ENCODE measurements around the gene DCP2. TPM values are rescaled to one million over a fixed set of nuclear protein-coding genes. Genes with fewer than 3 reads are reported as not detected.

DCP2 gene
- polyA plus RNA-seq, 1 donor from 2014 or later, result 26.2 TPM

- Histone ChIP-seq H3K27ac (ENCODE audit: low read length) (no peak overlapping the region), H3K9ac (ENCODE audit: low read length) (no peak overlapping the region), H4K20me1 (ENCODE audit: insufficient read depth) (no peaks in the 10 kb centered on the region), H3K4me2 (ENCODE audit: low read length) (no peak overlapping the region), H3K9me3 (ENCODE audit: low read length) (no peaks in the 10 kb centered on the region), H2AFZ (ENCODE audit: low read depth, low read length) (no peak overlapping the region), H3K27me3 (ENCODE audit: insufficient read depth, low read depth, low read length) (no peaks in the 10 kb centered on the region), H3K4me3 (ENCODE audit: low read length) (no peak overlapping the region), H3F3A (ENCODE audit: insufficient read depth, low read length, poor library complexity, severe bottlenecking) (no peaks in the 10 kb centered on the region), H3K79me2 (replicated peaks; ENCODE audit: insufficient read depth, low read length) (no peaks in the 10 kb centered on the region), H3K9me2 (ENCODE audit: insufficient read depth, low read length) (no peaks in the 10 kb centered on the region), H3K36me3 (ENCODE audit: insufficient read depth, low read length) (no peaks in the 10 kb centered on the region)
- TF ChIP-seq SMC3 (conservative IDR thresholded peaks at IDR 0.05; ENCODE audit: poor library complexity) (no peak), EZH2 (IDR thresholded peaks at IDR 0.05; ENCODE audit: borderline replicate concordance, insufficient read depth, low read length, poor library complexity, severe bottlenecking) (no peak), RAD21 (conservative IDR thresholded peaks at IDR 0.05) (no peak), EP300 (conservative IDR thresholded peaks at IDR 0.05; ENCODE audit: poor library complexity, severe bottlenecking) (no peak), TAF1 (IDR thresholded peaks at IDR 0.05; ENCODE audit: low read depth) (no peak), POLR2AphosphoS5 (IDR thresholded peaks at IDR 0.05) (no peak), CTCF (IDR thresholded peaks at IDR 0.05; ENCODE audit: poor library complexity, severe bottlenecking) (no peak)
Measured at GRCh38 chr5:113047234-113047633, 70.6 kb downstream of the DCP2 start.

GRCh38 chr5:113047733-113048652, 71.4 kb downstream of the DCP2 start:
- H3K36me3 ChIP-seq (ENCODE audit: insufficient read depth, low read length), result no peaks in the 10 kb centered on the region
- no peak overlapping the region for H2AFZ ChIP-seq (ENCODE audit: low read depth, low read length)
- TF ChIP-seq EP300 (conservative IDR thresholded peaks at IDR 0.05; ENCODE audit: poor library complexity, severe bottlenecking) (no peak), SMC3 (conservative IDR thresholded peaks at IDR 0.05; ENCODE audit: poor library complexity) (no peak), MXI1 (conservative IDR thresholded peaks at IDR 0.05; ENCODE audit: poor library complexity, severe bottlenecking) (no peak), TAF1 (IDR thresholded peaks at IDR 0.05; ENCODE audit: low read depth) (no peak), REST (IDR thresholded peaks at IDR 0.05; ENCODE audit: borderline replicate concordance) (no peak), RAD21 (conservative IDR thresholded peaks at IDR 0.05) (no peak), EZH2 (IDR thresholded peaks at IDR 0.05; ENCODE audit: borderline replicate concordance, insufficient read depth, low read length, poor library complexity, severe bottlenecking) (no peak), POLR2AphosphoS5 (IDR thresholded peaks at IDR 0.05) (no peak), CTCF (IDR thresholded peaks at IDR 0.05; ENCODE audit: poor library complexity, severe bottlenecking) (no peak)
- no peaks in the 10 kb centered on the region for H3K79me2 ChIP-seq (replicated peaks; ENCODE audit: insufficient read depth, low read length)
- no peak overlapping the region for H3K9ac ChIP-seq (ENCODE audit: low read length)
- no peak overlapping the region for H3K4me2 ChIP-seq (ENCODE audit: low read length)
- H3F3A ChIP-seq (ENCODE audit: insufficient read depth, low read length, poor library complexity, severe bottlenecking), result no peaks in the 10 kb centered on the region
- no peaks in the 10 kb centered on the region for H3K9me3 ChIP-seq (ENCODE audit: low read length)
- H4K20me1 ChIP-seq (ENCODE audit: insufficient read depth), result no peaks in the 10 kb centered on the region
- no peak overlapping the region for H3K27ac ChIP-seq (ENCODE audit: low read length)
- H3K27me3 ChIP-seq (ENCODE audit: insufficient read depth, low read depth, low read length), result no peaks in the 10 kb centered on the region
- no peaks in the 10 kb centered on the region for H3K9me2 ChIP-seq (ENCODE audit: insufficient read depth, low read length)
- no peak overlapping the region for H3K4me3 ChIP-seq (ENCODE audit: low read length)

All from neural cell (in vitro differentiated cells).